Sigmoid colon (tissue), 3 donors: Measurements from ENCODE around the gene FGGY.

Experiments
- CTCF ChIP-seq, 4 experiments: fragments of 450-650 bp in 3 of 4; fragments of 200-600 bp in 1 of 4; IDR thresholded peaks; one replicate each; pipeline ENCODE4 v1.5.1; 2016 to 2019; ENCODE audit warnings: antibody characterized with exemption in 4 of 4, mild to moderate bottlenecking in 3 of 4, moderate library complexity in 2 of 4
- POLR2A ChIP-seq, 2 donors: fragments of 450-650 bp; IDR thresholded peaks; one replicate each; pipeline ENCODE4 v1.6.1; 2016; ENCODE audit warnings: antibody characterized with exemption in 2 of 2, mild to moderate bottlenecking in 2 of 2, moderate library complexity in 2 of 2

GRCh38 chr1:59477867-59478266 lies 181.0 kb downstream of the FGGY start:
- TF ChIP-seq CTCF (IDR thresholded peaks at IDR 0.05) = no peak
- no peak for TF ChIP-seq POLR2A (IDR thresholded peaks at IDR 0.05)
